Tibial artery (tissue), 4 donors: ENCODE data around the gene LRRC8B.
"Not testable (repeated sequence)": the region's sequence is repeated elsewhere in the genome, so short reads cannot be mapped to it uniquely, and the experiment has no call there.

ENCODE experiments used
- DNase-seq, 2 donors: peaks; one replicate each; pipeline ENCODE4 v3.0.0-alpha.2; 2019
- H3K27ac ChIP-seq, 2 donors: fragments of 200-600 bp; sonication (generic) in 1 of 2; 1 replicate in 1 of 2; 2 replicates in 1 of 2; pipeline ENCODE4 v1.5.1; 2018 to 2019; ENCODE audit warnings: mild to moderate bottlenecking in 1 of 2
- H3K27me3 ChIP-seq, 2 donors: fragments of 200-600 bp; sonication (generic) in 1 of 2; one replicate each; pipeline versions ENCODE4 v1.5.1 to v1.6.0; 2016 to 2019
- H3K36me3 ChIP-seq, 3 donors: fragments of 200-600 bp; sonication (generic) in 2 of 3; one replicate each; pipeline ENCODE4 v1.5.1; 2016 to 2019; ENCODE audit warnings: mild to moderate bottlenecking in 2 of 3
- H3K4me1 ChIP-seq, 4 donors: fragments of 200-600 bp; sonication (generic) in 2 of 4; 1 replicate in 3 of 4; 2 replicates in 1 of 4; pipeline ENCODE4 v1.5.1; 2016 to 2019
- H3K4me3 ChIP-seq, 2 donors: fragments of 200-600 bp; sonication (generic) in 1 of 2; 1 replicate in 1 of 2; 2 replicates in 1 of 2; pipeline ENCODE4 v1.5.1; 2018 to 2019; ENCODE audit warnings: mild to moderate bottlenecking in 2 of 2
- H3K9me3 ChIP-seq, 3 donors: fragments of 200-600 bp; sonication (generic) in 1 of 3; one replicate each; pipeline ENCODE4 v1.5.1; 2016 to 2019
- intact Hi-C: fragments of 100-400 bp; cut with DNase I; formaldehyde crosslinking; loops from one replicate; pipeline ENCODE4 v1.15.0; 2023; ENCODE audit warnings: low total_unique reads
- TF ChIP-seq, protein P1 (sequence below), 2 experiments: fragments of 200-600 bp in 1 of 2; fragments of 450-650 bp in 1 of 2; IDR thresholded peaks; one replicate each; pipeline ENCODE4 v1.5.1; 2017 to 2019; ENCODE audit warnings: antibody characterized with exemption in 2 of 2, mild to moderate bottlenecking in 1 of 2, moderate library complexity in 1 of 2

Gene LRRC8B

GRCh38 chr1:89622895-89623294 lies 98.3 kb downstream of the LRRC8B start:
- no peak overlapping the region for H3K4me3 ChIP-seq
- no peak for DNase-seq
- no peaks in the 10 kb centered on the region for H3K4me1 ChIP-seq
- no peaks in the 10 kb centered on the region for H3K36me3 ChIP-seq
- H3K27ac ChIP-seq = no peak overlapping the region
- no peaks in the 10 kb centered on the region for H3K27me3 ChIP-seq
- intact Hi-C loops = no loop called here
- no peaks in the 10 kb centered on the region for H3K9me3 ChIP-seq
- TF ChIP-seq, protein P1, sequence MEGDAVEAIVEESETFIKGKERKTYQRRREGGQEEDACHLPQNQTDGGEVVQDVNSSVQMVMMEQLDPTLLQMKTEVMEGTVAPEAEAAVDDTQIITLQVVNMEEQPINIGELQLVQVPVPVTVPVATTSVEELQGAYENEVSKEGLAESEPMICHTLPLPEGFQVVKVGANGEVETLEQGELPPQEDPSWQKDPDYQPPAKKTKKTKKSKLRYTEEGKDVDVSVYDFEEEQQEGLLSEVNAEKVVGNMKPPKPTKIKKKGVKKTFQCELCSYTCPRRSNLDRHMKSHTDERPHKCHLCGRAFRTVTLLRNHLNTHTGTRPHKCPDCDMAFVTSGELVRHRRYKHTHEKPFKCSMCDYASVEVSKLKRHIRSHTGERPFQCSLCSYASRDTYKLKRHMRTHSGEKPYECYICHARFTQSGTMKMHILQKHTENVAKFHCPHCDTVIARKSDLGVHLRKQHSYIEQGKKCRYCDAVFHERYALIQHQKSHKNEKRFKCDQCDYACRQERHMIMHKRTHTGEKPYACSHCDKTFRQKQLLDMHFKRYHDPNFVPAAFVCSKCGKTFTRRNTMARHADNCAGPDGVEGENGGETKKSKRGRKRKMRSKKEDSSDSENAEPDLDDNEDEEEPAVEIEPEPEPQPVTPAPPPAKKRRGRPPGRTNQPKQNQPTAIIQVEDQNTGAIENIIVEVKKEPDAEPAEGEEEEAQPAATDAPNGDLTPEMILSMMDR (IDR thresholded peaks at IDR 0.05) = no peak

DNA sequence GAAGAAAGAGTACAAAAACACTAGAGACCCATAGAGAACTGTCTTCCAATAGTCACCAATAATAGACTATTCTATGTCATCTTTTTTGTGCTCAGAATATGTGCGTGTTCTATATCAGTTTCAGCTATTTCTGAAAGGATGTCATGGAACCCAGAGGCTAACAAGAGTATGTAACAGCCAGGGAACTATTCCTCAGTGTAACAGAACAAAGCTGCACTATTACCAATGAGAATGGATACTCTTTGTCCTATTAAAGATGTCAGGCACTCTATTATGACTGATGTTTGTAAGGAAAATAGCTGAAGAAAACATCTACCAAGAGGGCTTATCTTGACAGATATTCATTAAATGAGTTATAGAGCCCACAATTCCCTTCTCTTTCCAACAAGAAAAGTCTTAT lies 99.7 kb downstream of the LRRC8B start:
- TF ChIP-seq, protein P1 (IDR thresholded peaks at IDR 0.05) = no peak
- intact Hi-C loops = no loop called here
- H3K36me3 ChIP-seq = no peaks in the 10 kb centered on the region
- H3K4me3 ChIP-seq = no peak overlapping the region
- no peak overlapping the region for H3K27ac ChIP-seq
- DNase-seq = no peak
- no peaks in the 10 kb centered on the region for H3K9me3 ChIP-seq
- no peaks in the 10 kb centered on the region for H3K4me1 ChIP-seq
- no peaks in the 10 kb centered on the region for H3K27me3 ChIP-seq

- no peaks in the 10 kb centered on the region for H3K27me3 ChIP-seq
- DNase-seq = no peak
- peaks cover 0 to 2% (median 0%) of the 10 kb centered on the region in 4 donors for H3K4me1 ChIP-seq
- no peaks in the 10 kb centered on the region for H3K36me3 ChIP-seq
- TF ChIP-seq, protein P1 (IDR thresholded peaks at IDR 0.05) = no peak
- no peaks in the 10 kb centered on the region for H3K9me3 ChIP-seq
- H3K27ac ChIP-seq = no peak overlapping the region
- no peak overlapping the region for H3K4me3 ChIP-seq
- intact Hi-C loops = no loop called here
Measured at GRCh38 chr1:89624715-89625323, 100.2 kb downstream of the LRRC8B start.

GRCh38 chr1:89627596-89627962 lies 103.0 kb downstream of the LRRC8B start:
- Histone ChIP-seq H3K9me3 (no peaks in the 10 kb centered on the region), H3K4me1 (peaks cover 0 to 11% (median 4%) of the 10 kb centered on the region in 4 donors), H3K27me3 (no peaks in the 10 kb centered on the region), H3K4me3 (no peak overlapping the region), H3K36me3 (no peaks in the 10 kb centered on the region), H3K27ac (no peak overlapping the region)
- intact Hi-C loops = no loop called here
- TF ChIP-seq, protein P1 (IDR thresholded peaks at IDR 0.05) = no peak
- no peak for DNase-seq

DNA sequence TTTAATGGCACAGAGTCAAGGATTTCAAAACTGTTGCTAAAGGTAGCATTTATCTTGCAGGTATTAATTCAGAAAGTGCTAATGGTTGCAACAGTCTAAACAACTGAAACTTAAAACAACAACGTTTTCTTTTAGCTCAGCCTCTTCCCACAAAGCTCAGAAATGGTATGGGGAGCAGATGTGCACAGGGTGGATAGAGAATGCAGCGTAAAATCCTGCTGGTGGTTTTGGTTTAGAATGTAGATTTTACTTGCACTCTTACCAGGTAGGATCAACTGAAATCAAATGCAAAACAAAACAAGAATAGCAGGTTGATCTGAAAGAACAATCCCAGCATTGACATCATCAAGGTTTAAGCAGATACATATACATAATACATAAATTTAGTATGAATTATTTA lies 104.5 kb downstream of the LRRC8B start:
- no peaks in the 10 kb centered on the region for H3K36me3 ChIP-seq
- no peaks in the 10 kb centered on the region for H3K27me3 ChIP-seq
- no peak for DNase-seq
- no peaks in the 10 kb centered on the region for H3K9me3 ChIP-seq
- H3K27ac ChIP-seq = no peak overlapping the region
- no peak overlapping the region for H3K4me3 ChIP-seq
- peaks cover 0 to 13% (median 6%) of the 10 kb centered on the region in 4 donors for H3K4me1 ChIP-seq
- intact Hi-C loops = no loop called here
- TF ChIP-seq, protein P1 (IDR thresholded peaks at IDR 0.05) = no peak

- H3K27me3 ChIP-seq, intact Hi-C loops, H3K36me3 ChIP-seq, H3K4me3 ChIP-seq, H3K27ac ChIP-seq, H3K9me3 ChIP-seq, DNase-seq: not testable (repeated sequence)
- H3K4me1 ChIP-seq = peaks cover 0 to 18% (median 6%) of the 10 kb centered on the region in 4 donors
Measured at GRCh38 chr1:89629600-89629999, 105.0 kb downstream of the LRRC8B start.
